Measurements from ENCODE around the gene AFF3.

Gene AFF3

GRCh38 chr2:99706735-99707134 is 435.7 kb downstream of the AFF3 start:
- Histone ChIP-seq H3K4me1 (ENCODE audit: control insufficient read depth, insufficient read depth, low read length) (no peaks in the 10 kb centered on the region), H3K27me3 (ENCODE audit: control insufficient read depth, insufficient read depth, low read length) (no peaks in the 10 kb centered on the region), H3K4me3 (ENCODE audit: low read length) (no peak overlapping the region), H3K36me3 (ENCODE audit: control insufficient read depth, insufficient read depth, low read length) (no peaks in the 10 kb centered on the region), H3K9ac (ENCODE audit: low read length) (no peak overlapping the region), H3K9me3 (ENCODE audit: control insufficient read depth, low read length) (no peaks in the 10 kb centered on the region)

GRCh38 chr2:99701503-99701902 is 440.9 kb downstream of the AFF3 start:
- Histone ChIP-seq H3K36me3 (ENCODE audit: control insufficient read depth, insufficient read depth, low read length) (no peaks in the 10 kb centered on the region), H3K9ac (ENCODE audit: low read length) (no peak overlapping the region), H3K27me3 (ENCODE audit: control insufficient read depth, insufficient read depth, low read length) (no peaks in the 10 kb centered on the region), H3K4me3 (ENCODE audit: low read length) (no peak overlapping the region), H3K4me1 (ENCODE audit: control insufficient read depth, insufficient read depth, low read length) (no peaks in the 10 kb centered on the region), H3K9me3 (ENCODE audit: control insufficient read depth, low read length) (no peaks in the 10 kb centered on the region)

- H3K4me1 ChIP-seq (ENCODE audit: control insufficient read depth, insufficient read depth, low read length): no peaks in the 10 kb centered on the region
These were observed 441.6 kb downstream of the AFF3 start for GRCh38 chr2:99700482-99701398.

GRCh38 chr2:99698896-99699295 is 443.5 kb downstream of the AFF3 start:
- Histone ChIP-seq H3K9me3 (ENCODE audit: control insufficient read depth, low read length) (no peaks in the 10 kb centered on the region), H3K4me1 (ENCODE audit: control insufficient read depth, insufficient read depth, low read length) (no peaks in the 10 kb centered on the region), H3K27me3 (ENCODE audit: control insufficient read depth, insufficient read depth, low read length) (no peaks in the 10 kb centered on the region), H3K36me3 (ENCODE audit: control insufficient read depth, insufficient read depth, low read length) (no peaks in the 10 kb centered on the region), H3K4me3 (ENCODE audit: low read length) (no peak overlapping the region), H3K9ac (ENCODE audit: low read length) (no peak overlapping the region)

More at GRCh38 chr2:99700482-99701398, 441.6 kb downstream of the AFF3 start:
- Histone ChIP-seq H3K9ac (ENCODE audit: low read length) (no peak overlapping the region), H3K27me3 (ENCODE audit: control insufficient read depth, insufficient read depth, low read length) (no peaks in the 10 kb centered on the region), H3K4me3 (ENCODE audit: low read length) (no peak overlapping the region), H3K36me3 (ENCODE audit: control insufficient read depth, insufficient read depth, low read length) (no peaks in the 10 kb centered on the region), H3K9me3 (ENCODE audit: control insufficient read depth, low read length) (no peaks in the 10 kb centered on the region)

GRCh38 chr2:99697811-99698568 is 444.4 kb downstream of the AFF3 start:
- H3K9me3 ChIP-seq (ENCODE audit: control insufficient read depth, low read length): no peaks in the 10 kb centered on the region
- H3K4me1 ChIP-seq (ENCODE audit: control insufficient read depth, insufficient read depth, low read length): no peaks in the 10 kb centered on the region
- H3K4me3 ChIP-seq (ENCODE audit: low read length): no peak overlapping the region
- no peaks in the 10 kb centered on the region for H3K36me3 ChIP-seq (ENCODE audit: control insufficient read depth, insufficient read depth, low read length)
- no peak overlapping the region for H3K9ac ChIP-seq (ENCODE audit: low read length)
- H3K27me3 ChIP-seq (ENCODE audit: control insufficient read depth, insufficient read depth, low read length): no peaks in the 10 kb centered on the region

- no peak overlapping the region for H3K4me3 ChIP-seq (ENCODE audit: low read length)
- H3K27me3 ChIP-seq (ENCODE audit: control insufficient read depth, insufficient read depth, low read length): no peaks in the 10 kb centered on the region
- no peaks in the 10 kb centered on the region for H3K9me3 ChIP-seq (ENCODE audit: control insufficient read depth, low read length)
- no peak overlapping the region for H3K9ac ChIP-seq (ENCODE audit: low read length)
- no peaks in the 10 kb centered on the region for H3K36me3 ChIP-seq (ENCODE audit: control insufficient read depth, insufficient read depth, low read length)
- H3K4me1 ChIP-seq (ENCODE audit: control insufficient read depth, insufficient read depth, low read length): no peaks in the 10 kb centered on the region
These were observed 446.5 kb downstream of the AFF3 start for GRCh38 chr2:99695944-99696253.

GRCh38 chr2:99695130-99695943 is 447.1 kb downstream of the AFF3 start:
- Histone ChIP-seq H3K4me1 (ENCODE audit: control insufficient read depth, insufficient read depth, low read length) (no peaks in the 10 kb centered on the region), H3K9ac (ENCODE audit: low read length) (no peak overlapping the region), H3K4me3 (ENCODE audit: low read length) (no peak overlapping the region), H3K9me3 (ENCODE audit: control insufficient read depth, low read length) (no peaks in the 10 kb centered on the region), H3K36me3 (ENCODE audit: control insufficient read depth, insufficient read depth, low read length) (no peaks in the 10 kb centered on the region), H3K27me3 (ENCODE audit: control insufficient read depth, insufficient read depth, low read length) (no peaks in the 10 kb centered on the region)

GRCh38 chr2:99694331-99694730 is 448.1 kb downstream of the AFF3 start:
- H3K27me3 ChIP-seq (ENCODE audit: control insufficient read depth, insufficient read depth, low read length): no peaks in the 10 kb centered on the region
- H3K9me3 ChIP-seq (ENCODE audit: control insufficient read depth, low read length): no peaks in the 10 kb centered on the region
- H3K36me3 ChIP-seq (ENCODE audit: control insufficient read depth, insufficient read depth, low read length): no peaks in the 10 kb centered on the region
- no peaks in the 10 kb centered on the region for H3K4me1 ChIP-seq (ENCODE audit: control insufficient read depth, insufficient read depth, low read length)
- H3K9ac ChIP-seq (ENCODE audit: low read length): no peak overlapping the region
- H3K4me3 ChIP-seq (ENCODE audit: low read length): no peak overlapping the region

GRCh38 chr2:99692785-99693184 is 449.6 kb downstream of the AFF3 start:
- H3K4me1 ChIP-seq (ENCODE audit: control insufficient read depth, insufficient read depth, low read length): no peaks in the 10 kb centered on the region
- H3K36me3 ChIP-seq (ENCODE audit: control insufficient read depth, insufficient read depth, low read length): no peaks in the 10 kb centered on the region
- H3K9me3 ChIP-seq (ENCODE audit: control insufficient read depth, low read length): no peaks in the 10 kb centered on the region
- no peaks in the 10 kb centered on the region for H3K27me3 ChIP-seq (ENCODE audit: control insufficient read depth, insufficient read depth, low read length)
- no peak overlapping the region for H3K4me3 ChIP-seq (ENCODE audit: low read length)
- no peak overlapping the region for H3K9ac ChIP-seq (ENCODE audit: low read length)

- Histone ChIP-seq H3K4me3 (ENCODE audit: low read length) (no peak overlapping the region), H3K9me3 (ENCODE audit: control insufficient read depth, low read length) (no peaks in the 10 kb centered on the region), H3K27me3 (ENCODE audit: control insufficient read depth, insufficient read depth, low read length) (no peaks in the 10 kb centered on the region), H3K36me3 (ENCODE audit: control insufficient read depth, insufficient read depth, low read length) (no peaks in the 10 kb centered on the region), H3K9ac (ENCODE audit: low read length) (no peak overlapping the region), H3K4me1 (ENCODE audit: control insufficient read depth, insufficient read depth, low read length) (no peaks in the 10 kb centered on the region)
These were observed 450.5 kb downstream of the AFF3 start for GRCh38 chr2:99691926-99692325.

GRCh38 chr2:99689145-99689742 is 453.1 kb downstream of the AFF3 start:
- Histone ChIP-seq H3K4me3 (ENCODE audit: low read length) (no peak overlapping the region), H3K9ac (ENCODE audit: low read length) (no peak overlapping the region), H3K9me3 (ENCODE audit: control insufficient read depth, low read length) (no peaks in the 10 kb centered on the region), H3K4me1 (ENCODE audit: control insufficient read depth, insufficient read depth, low read length) (no peaks in the 10 kb centered on the region), H3K27me3 (ENCODE audit: control insufficient read depth, insufficient read depth, low read length) (no peaks in the 10 kb centered on the region), H3K36me3 (ENCODE audit: control insufficient read depth, insufficient read depth, low read length) (no peaks in the 10 kb centered on the region)

Data from mucosa of stomach (tissue), 1 donor.